ENCODE results near the gene CHTF18.

Gene CHTF18

DNA sequence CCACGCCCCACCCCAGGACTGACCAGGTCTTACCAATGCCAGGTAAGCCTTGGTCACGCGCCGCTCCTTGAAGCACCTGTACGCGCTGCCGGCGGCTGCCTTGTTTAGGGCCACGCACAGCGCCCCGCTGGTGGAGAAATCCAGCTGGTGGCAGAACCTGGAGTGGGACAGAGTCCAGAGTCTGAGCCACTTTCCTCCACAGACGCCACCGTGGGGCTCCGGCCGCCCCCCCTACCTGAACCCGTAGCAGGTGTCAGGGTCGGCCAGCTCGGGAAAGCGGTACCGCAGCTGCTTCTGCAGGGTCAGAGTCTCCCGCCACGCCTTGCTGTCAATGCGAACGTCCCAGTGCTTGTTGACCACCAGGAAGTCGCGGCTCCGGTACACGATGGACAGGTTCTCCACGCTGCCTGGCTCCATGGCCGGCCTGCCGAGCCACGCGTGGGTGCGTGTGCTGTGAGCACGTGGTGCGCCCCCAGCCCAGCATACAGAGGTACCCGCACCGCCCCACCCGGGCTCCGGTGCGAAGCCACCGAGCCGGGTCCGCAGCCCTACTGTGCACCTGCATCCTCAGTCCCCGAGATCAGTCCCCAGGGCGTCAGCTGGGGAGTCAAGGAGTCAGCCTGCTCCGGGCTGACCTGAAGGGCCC is 976 bp upstream of the CHTF18 start:
- TF ChIP-seq SPI1 (IDR thresholded peaks at IDR 0.05; ENCODE audit: low read depth, low read length) (no peak), POLR2AphosphoS5 (IDR thresholded peaks at IDR 0.05; ENCODE audit: low read depth, low read length) (no peak), POLR2A (IDR thresholded peaks at IDR 0.05; ENCODE audit: low read depth, low read length) (no peak), POU2F2 (IDR thresholded peaks at IDR 0.05; ENCODE audit: low read depth, low read length) (no peak), PAX5 (IDR thresholded peaks at IDR 0.05; ENCODE audit: insufficient read depth, low read length, severe bottlenecking) (no peak), TAF1 (IDR thresholded peaks at IDR 0.05; ENCODE audit: low read depth, low read length) (no peak)
- DNase-seq (ENCODE audit: insufficient read length, low spot score), result no peak
- FAIRE-seq, result peak; percentile 84

DNA sequence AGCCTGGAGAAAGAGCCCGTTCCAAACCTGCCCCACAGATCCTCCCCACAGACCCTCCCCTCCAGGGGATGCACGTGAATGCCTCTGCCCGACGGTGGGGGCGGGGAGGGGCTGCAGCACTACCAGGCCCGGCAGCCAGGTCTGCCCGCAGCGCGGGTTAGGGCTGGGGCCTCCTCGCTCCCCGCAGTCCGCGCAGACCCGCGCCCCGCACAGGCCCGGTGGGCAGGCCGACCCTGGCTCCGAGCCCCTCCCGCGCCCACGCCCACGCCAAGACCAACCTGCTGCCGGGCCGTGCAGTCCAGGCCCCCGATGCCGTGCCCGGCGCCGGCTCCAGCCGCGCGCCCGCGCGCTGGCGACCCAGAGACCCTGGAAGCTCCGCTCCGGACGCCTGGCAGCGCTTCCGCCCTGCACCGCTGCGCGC is 432 bp upstream of the CHTF18 start, which contains the start of gene RPUSD1:
Gene RPUSD1, minus strand, starts transcription at position 404 of the 421 bp plus-strand sequence. CDS start 644 bp downstream, outside the sequence.
- peak; percentile 44; the same call in 1 of the 2 replicates for TF ChIP-seq POLR2AphosphoS5 (IDR thresholded peaks at IDR 0.05; ENCODE audit: low read depth, low read length)
- TF ChIP-seq SPI1 (IDR thresholded peaks at IDR 0.05; ENCODE audit: low read depth, low read length), result no peak
- TF ChIP-seq PAX5 (IDR thresholded peaks at IDR 0.05; ENCODE audit: insufficient read depth, low read length, severe bottlenecking), result no peak
- TF ChIP-seq POLR2A (IDR thresholded peaks at IDR 0.05; ENCODE audit: low read depth, low read length), result 0 out of 2 replicates have a peak, but pooled peaks have one; percentile 42
- FAIRE-seq (no peak), DNase-seq (ENCODE audit: insufficient read length, low spot score) (no peak)

GRCh38 chr16:789191-789850 is 901 bp downstream of the CHTF18 start:
- DNase-seq (ENCODE audit: insufficient read length, low spot score) (no peak), FAIRE-seq (no peak)
- TF ChIP-seq PAX5 (IDR thresholded peaks at IDR 0.05; ENCODE audit: insufficient read depth, low read length, severe bottlenecking) (no peak), SPI1 (IDR thresholded peaks at IDR 0.05; ENCODE audit: low read depth, low read length) (no peak)

DNA sequence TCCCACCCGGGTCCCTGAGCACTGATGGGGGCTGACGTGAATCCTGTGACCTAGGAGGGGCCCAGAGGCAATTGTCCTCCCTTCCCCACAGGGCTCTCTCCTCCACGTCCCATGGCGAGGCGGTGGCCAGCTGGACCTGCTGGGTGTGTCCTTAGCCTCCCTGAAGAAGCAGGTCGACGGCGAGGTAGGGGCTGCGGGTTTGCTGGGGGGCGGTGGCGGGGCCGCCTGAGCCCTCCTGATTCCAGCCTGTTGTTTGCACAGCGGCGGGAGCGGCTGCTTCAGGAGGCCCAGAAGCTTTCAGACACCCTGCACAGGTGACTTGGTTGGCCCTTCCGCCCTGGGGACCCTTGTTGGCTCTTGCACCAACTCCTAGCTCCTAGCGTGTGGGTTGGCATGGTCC is 1.7 kb downstream of the CHTF18 start:
- FAIRE-seq (no peak), DNase-seq (ENCODE audit: insufficient read length, low spot score) (no peak)
- no peak for TF ChIP-seq POLR2A (IDR thresholded peaks at IDR 0.05; ENCODE audit: low read depth, low read length)
- no peak for TF ChIP-seq SPI1 (IDR thresholded peaks at IDR 0.05; ENCODE audit: low read depth, low read length)

DNA sequence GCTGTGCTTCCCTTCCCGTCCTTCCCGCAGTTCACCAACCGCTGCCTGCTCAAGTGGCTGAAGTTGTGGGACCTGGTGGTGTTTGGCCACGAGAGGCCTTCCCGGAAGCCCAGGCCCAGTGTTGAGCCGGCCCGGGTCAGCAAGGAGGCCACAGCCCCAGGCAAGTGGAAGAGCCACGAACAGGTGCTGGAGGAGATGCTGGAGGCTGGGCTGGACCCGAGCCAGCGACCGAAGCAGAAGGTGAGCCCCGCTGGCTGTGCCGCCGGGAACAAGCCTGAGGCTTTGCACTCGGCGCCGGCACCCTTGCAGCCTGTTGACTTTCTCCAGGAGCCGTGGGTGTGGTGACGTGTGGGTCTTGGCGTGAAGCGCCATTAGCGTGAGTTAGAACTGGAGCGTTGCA is 2.7 kb downstream of the CHTF18 start:
- TF ChIP-seq POLR2AphosphoS5 (IDR thresholded peaks at IDR 0.05; ENCODE audit: low read depth, low read length) (no peak), POLR2A (IDR thresholded peaks at IDR 0.05; ENCODE audit: low read depth, low read length) (no peak), PAX5 (IDR thresholded peaks at IDR 0.05; ENCODE audit: insufficient read depth, low read length, severe bottlenecking) (no peak), SPI1 (IDR thresholded peaks at IDR 0.05; ENCODE audit: low read depth, low read length) (no peak), POU2F2 (IDR thresholded peaks at IDR 0.05; ENCODE audit: low read depth, low read length) (no peak)
- no peak for FAIRE-seq
- DNase-seq (ENCODE audit: insufficient read length, low spot score), result no peak

DNA sequence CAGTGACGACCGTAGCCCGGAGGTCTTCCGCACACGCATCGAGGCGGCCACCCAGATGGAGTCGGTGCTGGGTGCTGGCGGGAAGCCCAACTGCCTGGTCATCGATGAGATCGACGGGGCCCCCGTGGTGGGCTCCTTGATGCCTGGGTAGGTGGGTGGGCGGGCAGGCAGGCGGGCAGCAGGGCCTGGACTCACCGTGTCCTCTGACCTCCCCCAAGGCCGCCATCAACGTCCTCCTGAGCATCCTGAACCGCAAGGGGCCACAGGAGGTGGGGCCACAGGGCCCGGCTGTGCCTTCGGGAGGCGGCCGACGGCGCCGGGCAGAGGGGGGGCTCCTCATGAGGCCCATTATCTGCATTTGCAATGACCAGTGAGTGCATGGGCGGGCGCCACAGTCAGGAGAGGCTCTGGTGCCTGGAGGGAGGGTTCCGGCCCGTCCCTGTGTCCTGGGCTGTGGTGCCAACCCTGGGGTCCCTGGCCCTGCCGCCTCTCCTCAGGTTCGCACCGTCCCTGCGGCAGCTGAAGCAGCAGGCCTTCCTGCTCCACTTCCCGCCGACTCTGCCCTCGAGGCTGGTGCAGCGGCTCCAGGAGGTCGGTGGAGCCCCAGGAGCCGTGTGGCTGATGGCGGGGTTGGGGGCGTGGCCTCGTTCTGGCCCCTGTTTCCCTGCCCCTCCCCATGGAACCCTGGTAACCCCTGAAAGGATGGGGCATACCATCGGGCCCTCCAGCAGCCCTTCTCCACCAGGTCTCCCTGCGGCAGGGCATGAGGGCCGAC is 4.0 kb downstream of the CHTF18 start:
- FAIRE-seq, result no peak
- DNase-seq (ENCODE audit: insufficient read length, low spot score), result no peak
- TF ChIP-seq POLR2A (IDR thresholded peaks at IDR 0.05; ENCODE audit: low read depth, low read length), result no peak
- no peak for TF ChIP-seq PAX5 (IDR thresholded peaks at IDR 0.05; ENCODE audit: insufficient read depth, low read length, severe bottlenecking)
- TF ChIP-seq POU2F2 (IDR thresholded peaks at IDR 0.05; ENCODE audit: low read depth, low read length), result no peak
- TF ChIP-seq POLR2AphosphoS5 (IDR thresholded peaks at IDR 0.05; ENCODE audit: low read depth, low read length), result no peak
- no peak for TF ChIP-seq TAF1 (IDR thresholded peaks at IDR 0.05; ENCODE audit: low read depth, low read length)
- TF ChIP-seq SPI1 (IDR thresholded peaks at IDR 0.05; ENCODE audit: low read depth, low read length), result no peak

- FAIRE-seq, result no peak
- no peak for TF ChIP-seq POLR2A (IDR thresholded peaks at IDR 0.05; ENCODE audit: low read depth, low read length)
- TF ChIP-seq PAX5 (IDR thresholded peaks at IDR 0.05; ENCODE audit: insufficient read depth, low read length, severe bottlenecking), result no peak
- TF ChIP-seq POU2F2 (IDR thresholded peaks at IDR 0.05; ENCODE audit: low read depth, low read length), result no peak
- TF ChIP-seq TAF1 (IDR thresholded peaks at IDR 0.05; ENCODE audit: low read depth, low read length), result no peak
- TF ChIP-seq SPI1 (IDR thresholded peaks at IDR 0.05; ENCODE audit: low read depth, low read length), result no peak
- TF ChIP-seq POLR2AphosphoS5 (IDR thresholded peaks at IDR 0.05; ENCODE audit: low read depth, low read length), result no peak
- no peak for DNase-seq (ENCODE audit: insufficient read length, low spot score)
Observed at GRCh38 chr16:793414-793813, 5.0 kb downstream of the CHTF18 start.

GRCh38 chr16:794091-794822 is 5.8 kb downstream of the CHTF18 start:
- DNase-seq (ENCODE audit: insufficient read length, low spot score), result no peak
- no peak for FAIRE-seq
- TF ChIP-seq SPI1 (IDR thresholded peaks at IDR 0.05; ENCODE audit: low read depth, low read length) (no peak), POLR2AphosphoS5 (IDR thresholded peaks at IDR 0.05; ENCODE audit: low read depth, low read length) (no peak), POU2F2 (IDR thresholded peaks at IDR 0.05; ENCODE audit: low read depth, low read length) (no peak), TAF1 (IDR thresholded peaks at IDR 0.05; ENCODE audit: low read depth, low read length) (no peak), PAX5 (IDR thresholded peaks at IDR 0.05; ENCODE audit: insufficient read depth, low read length, severe bottlenecking) (no peak), POLR2A (IDR thresholded peaks at IDR 0.05; ENCODE audit: low read depth, low read length) (no peak)

- no peak for TF ChIP-seq POLR2A (IDR thresholded peaks at IDR 0.05; ENCODE audit: low read depth, low read length)
Observed at GRCh38 chr16:794853-795466, 6.5 kb downstream of the CHTF18 start.

More at GRCh38 chr16:794853-795466, 6.5 kb downstream of the CHTF18 start:
- DNase-seq (ENCODE audit: insufficient read length, low spot score) (no peak), FAIRE-seq (no peak)

All from GM12891 (cell line).